Duodenal mucosa (tissue), 2 donors: ENCODE measurements around the gene CYSRT1.

Source experiments
- H3K27ac ChIP-seq: one replicate; pipeline ENCODE4 v1.7.0; 2013; ENCODE audit warnings: low read depth, low read length
- H3K27me3 ChIP-seq, 2 donors: one replicate each; pipeline ENCODE4 v1.7.0; 2013; ENCODE audit warnings: low read length in 2 of 2, control low read depth in 1 of 2; ENCODE audit not compliant: insufficient read depth in 2 of 2, control insufficient read depth in 1 of 2
- H3K36me3 ChIP-seq, 2 donors: one replicate each; pipeline ENCODE4 v1.7.0; 2013; ENCODE audit warnings: low read length in 2 of 2, control low read depth in 1 of 2; ENCODE audit not compliant: insufficient read depth in 2 of 2, control insufficient read depth in 1 of 2
- H3K4me1 ChIP-seq, 2 donors: one replicate each; pipeline ENCODE4 v1.7.0; 2013; ENCODE audit warnings: low read length in 2 of 2, control low read depth in 1 of 2; ENCODE audit not compliant: insufficient read depth in 2 of 2, control insufficient read depth in 1 of 2
- H3K4me3 ChIP-seq, 2 donors: one replicate each; pipeline ENCODE4 v1.7.0; 2013; ENCODE audit warnings: low read length in 2 of 2, low read depth in 1 of 2
- H3K9ac ChIP-seq, 2 donors: one replicate each; pipeline ENCODE4 v1.7.0; 2013; ENCODE audit warnings: low read length in 2 of 2, low read depth in 1 of 2
- H3K9me3 ChIP-seq, 2 donors: one replicate each; pipeline ENCODE4 v1.7.0; 2013; ENCODE audit warnings: low read length in 2 of 2, control low read depth in 1 of 2; ENCODE audit not compliant: control insufficient read depth in 1 of 2

CYSRT1 gene

DNA sequence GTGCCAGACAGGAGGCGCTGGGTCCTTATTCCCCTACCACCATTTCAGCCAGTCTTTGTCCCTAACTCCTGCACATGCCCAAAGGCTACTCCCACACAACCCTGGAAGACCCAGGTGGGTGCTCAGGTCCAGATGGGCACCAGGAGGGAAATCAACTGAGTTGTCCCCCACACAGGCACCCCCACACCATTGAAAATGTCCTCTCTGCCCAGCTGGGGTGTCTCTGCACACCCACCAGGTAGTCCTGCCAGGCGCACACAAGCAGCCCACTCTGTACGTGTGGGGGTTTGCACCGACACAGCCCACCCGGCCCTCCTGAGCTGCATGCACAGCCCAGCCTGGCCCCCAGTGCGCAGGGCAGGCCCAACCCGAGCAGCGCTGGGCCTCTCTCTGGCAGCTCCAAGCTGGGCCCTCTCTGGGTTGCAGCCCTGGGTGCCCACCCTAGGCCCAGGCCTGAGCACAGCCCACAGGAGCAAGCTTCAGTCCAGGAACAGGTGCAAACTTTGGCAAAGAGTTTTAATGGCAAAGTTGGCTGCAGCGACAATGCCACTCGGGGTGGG, 5.1 kb upstream of the CYSRT1 start:
- peaks cover 13 to 52% of the 10 kb centered on the region in 2 donors for H3K4me1 ChIP-seq
- no peak overlapping the region for H3K9ac ChIP-seq
- peaks cover 0 to 8% of the 10 kb centered on the region in 2 donors for H3K36me3 ChIP-seq
- H3K4me3 ChIP-seq: no peak overlapping the region
- no peak overlapping the region for H3K27ac ChIP-seq
- no peaks in the 10 kb centered on the region for H3K9me3 ChIP-seq
- no peaks in the 10 kb centered on the region for H3K27me3 ChIP-seq

DNA sequence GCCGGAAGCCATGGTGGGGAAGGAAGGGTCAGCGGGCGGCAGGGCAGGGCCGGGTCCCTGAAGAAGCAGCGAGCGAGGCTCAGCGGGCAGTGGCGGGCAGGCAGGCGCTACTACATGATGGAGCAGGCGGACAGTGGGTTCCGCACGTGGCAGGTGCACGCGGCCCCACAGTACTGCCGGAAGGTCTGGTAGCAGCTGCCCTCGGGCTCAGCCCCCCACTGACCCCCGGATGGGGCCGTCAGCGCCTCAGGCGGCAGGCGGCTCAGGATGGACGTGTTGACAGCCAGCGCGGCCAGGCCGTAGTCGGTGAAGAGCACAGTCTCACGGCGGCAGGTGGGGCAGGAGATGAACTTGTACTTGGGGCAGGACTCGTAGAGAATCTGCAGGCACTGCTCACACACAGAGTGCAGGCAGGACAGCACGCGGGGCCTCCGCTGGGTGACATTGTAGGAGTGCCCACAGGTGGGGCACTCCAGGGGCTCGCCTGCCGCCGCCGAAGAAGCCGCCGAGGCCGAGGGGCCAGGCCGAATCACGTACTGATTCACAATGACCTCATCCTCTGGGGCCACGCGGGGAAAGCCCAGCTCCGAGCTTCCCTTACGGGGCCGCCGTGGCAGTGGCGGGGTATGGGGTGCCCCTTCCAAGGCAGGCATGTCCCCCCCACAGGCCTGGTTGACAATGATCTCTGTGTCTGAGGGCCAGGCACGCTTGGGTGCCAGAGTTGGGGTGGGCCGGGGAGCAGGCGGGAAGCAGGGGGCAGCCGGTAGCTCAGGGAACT, 4.5 kb upstream of the CYSRT1 start:
- H3K4me1 ChIP-seq: peaks cover 13 to 58% of the 10 kb centered on the region in 2 donors
- no peak overlapping the region for H3K27ac ChIP-seq
- no peak overlapping the region for H3K9ac ChIP-seq
- no peaks in the 10 kb centered on the region for H3K27me3 ChIP-seq
- no peak overlapping the region for H3K4me3 ChIP-seq
- H3K9me3 ChIP-seq: no peaks in the 10 kb centered on the region
- peaks cover 0 to 6% of the 10 kb centered on the region in 2 donors for H3K36me3 ChIP-seq

DNA sequence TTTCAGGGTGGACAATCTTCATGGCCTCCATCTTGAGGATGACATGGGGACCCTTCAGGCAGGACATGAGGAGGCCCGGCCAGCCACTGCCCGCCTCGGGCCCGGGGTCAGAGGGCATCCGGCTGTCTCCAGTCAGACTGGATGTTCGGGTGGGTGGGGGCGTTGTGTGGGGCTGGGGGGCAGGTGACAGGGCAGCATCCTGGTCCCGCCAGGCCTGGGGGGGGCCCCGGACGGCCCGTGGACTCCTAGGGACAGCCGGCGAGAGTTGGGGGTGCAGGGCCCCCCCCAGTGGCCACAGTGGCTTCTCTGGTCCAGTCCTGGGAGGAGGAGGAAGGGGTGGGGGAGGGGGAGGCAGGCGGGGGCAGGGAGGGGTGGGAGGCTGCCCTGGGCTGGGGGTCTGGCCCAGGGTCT, 3.9 kb upstream of the CYSRT1 start:
- Histone ChIP-seq H3K27me3 (no peaks in the 10 kb centered on the region), H3K9me3 (no peaks in the 10 kb centered on the region), H3K4me1 (peaks cover 13 to 58% of the 10 kb centered on the region in 2 donors), H3K9ac (no peak overlapping the region), H3K36me3 (peaks cover 0 to 2% of the 10 kb centered on the region in 2 donors), H3K27ac (no peak overlapping the region), H3K4me3 (no peak overlapping the region)

DNA sequence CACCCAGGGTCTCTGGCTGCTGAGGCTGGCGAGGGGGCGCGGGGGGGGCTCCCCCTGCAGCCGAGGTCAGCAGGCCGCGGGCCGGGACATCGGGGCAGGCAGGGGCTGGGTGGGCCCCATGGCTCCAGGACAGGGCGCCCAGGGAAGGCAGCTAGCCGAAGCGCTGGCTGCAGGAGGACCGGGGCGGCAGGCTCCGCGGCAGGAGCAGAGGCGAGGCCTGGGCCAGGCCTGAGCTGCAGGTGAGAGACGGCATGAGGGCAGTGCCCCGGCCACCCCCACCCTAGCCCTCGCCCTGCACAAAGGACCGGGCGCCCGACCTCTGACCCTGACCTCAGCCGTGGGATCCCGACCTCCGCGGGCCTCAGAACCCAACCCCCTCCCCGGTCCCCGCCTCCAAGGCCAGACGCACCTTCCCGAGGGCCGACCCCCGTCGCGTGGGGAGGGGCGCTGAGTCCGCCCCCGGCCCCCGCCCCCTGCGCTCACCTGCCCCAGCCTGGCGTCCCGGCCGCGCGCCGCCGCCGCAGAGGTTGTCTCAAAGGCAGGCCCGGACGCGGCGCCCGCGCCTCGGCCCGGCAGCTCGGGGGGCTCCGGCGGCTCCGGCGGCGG, 3.4 kb upstream of the CYSRT1 start:
- Histone ChIP-seq H3K4me1 (peaks cover 13 to 57% of the 10 kb centered on the region in 2 donors), H3K9ac (no peak overlapping the region), H3K4me3 (peak overlapping the region in 1 of 2 donors; percentile 36)

DNA sequence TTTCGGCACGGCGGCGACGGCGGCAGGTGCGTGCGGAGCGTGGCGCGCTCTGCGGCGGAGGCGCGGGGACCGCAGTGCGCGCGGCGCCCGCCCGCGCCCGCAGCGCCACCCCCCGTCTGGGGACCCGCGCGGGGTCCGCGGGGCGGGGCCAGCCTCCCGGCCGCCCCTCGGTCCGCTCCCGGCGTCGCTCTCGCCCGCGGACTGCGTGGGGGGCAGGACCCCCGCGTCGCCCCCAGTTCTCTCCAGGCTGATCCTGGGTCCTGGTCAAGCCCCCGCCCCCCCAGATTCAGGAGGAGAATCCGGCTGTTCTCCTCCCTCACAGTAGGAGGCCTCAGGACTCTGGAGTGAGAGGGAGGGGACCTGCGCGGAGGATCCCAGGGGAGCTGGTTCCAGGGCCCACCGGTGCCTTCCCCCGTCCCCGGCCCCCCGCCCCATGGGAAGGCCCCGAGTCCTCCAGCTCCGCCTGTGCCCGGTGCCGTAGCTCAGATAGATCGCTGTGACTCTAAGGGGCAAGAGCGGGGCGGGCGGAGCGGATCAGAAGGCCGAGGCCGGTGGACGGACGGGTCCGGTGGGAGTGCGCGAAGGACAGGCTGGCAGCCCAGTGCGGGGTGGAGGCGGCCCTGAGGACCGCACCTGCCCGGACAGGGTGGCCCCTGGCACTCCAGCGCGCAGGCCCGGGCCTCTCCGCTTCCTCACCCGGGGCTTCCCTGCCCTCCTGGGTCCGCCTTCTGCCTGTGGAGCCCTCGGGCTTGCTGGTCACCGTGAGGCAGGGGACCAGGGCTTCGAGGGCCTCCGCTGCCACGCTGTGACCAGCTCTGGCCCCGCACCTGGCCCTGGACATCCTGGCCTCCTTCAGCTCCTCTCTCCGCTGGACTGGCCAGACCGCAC, 2.5 kb upstream of the CYSRT1 start, which contains the start of gene RNF208:
Gene RNF208, minus strand, starts transcription at position 51 of the 888 bp plus-strand sequence. CDS start 1,028 bp downstream, outside the sequence.
- H3K4me1 ChIP-seq: peaks cover 18 to 54% of the 10 kb centered on the region in 2 donors
- H3K27ac ChIP-seq: peak within 1 kb of the TSS; percentile 85
- no peaks in the 10 kb centered on the region for H3K36me3 ChIP-seq
- H3K4me3 ChIP-seq: peak within 1 kb of the TSS; percentile 74 to 80
- H3K27me3 ChIP-seq: no peaks in the 10 kb centered on the region
- H3K9ac ChIP-seq: peak within 1 kb of the TSS; percentile 66 to 86
- H3K9me3 ChIP-seq: no peaks in the 10 kb centered on the region

More for the DNA sequence above, 3.4 kb upstream of the CYSRT1 start:
- Histone ChIP-seq H3K27me3 (no peaks in the 10 kb centered on the region), H3K36me3 (no peaks in the 10 kb centered on the region), H3K27ac (no peak overlapping the region), H3K9me3 (no peaks in the 10 kb centered on the region)

DNA sequence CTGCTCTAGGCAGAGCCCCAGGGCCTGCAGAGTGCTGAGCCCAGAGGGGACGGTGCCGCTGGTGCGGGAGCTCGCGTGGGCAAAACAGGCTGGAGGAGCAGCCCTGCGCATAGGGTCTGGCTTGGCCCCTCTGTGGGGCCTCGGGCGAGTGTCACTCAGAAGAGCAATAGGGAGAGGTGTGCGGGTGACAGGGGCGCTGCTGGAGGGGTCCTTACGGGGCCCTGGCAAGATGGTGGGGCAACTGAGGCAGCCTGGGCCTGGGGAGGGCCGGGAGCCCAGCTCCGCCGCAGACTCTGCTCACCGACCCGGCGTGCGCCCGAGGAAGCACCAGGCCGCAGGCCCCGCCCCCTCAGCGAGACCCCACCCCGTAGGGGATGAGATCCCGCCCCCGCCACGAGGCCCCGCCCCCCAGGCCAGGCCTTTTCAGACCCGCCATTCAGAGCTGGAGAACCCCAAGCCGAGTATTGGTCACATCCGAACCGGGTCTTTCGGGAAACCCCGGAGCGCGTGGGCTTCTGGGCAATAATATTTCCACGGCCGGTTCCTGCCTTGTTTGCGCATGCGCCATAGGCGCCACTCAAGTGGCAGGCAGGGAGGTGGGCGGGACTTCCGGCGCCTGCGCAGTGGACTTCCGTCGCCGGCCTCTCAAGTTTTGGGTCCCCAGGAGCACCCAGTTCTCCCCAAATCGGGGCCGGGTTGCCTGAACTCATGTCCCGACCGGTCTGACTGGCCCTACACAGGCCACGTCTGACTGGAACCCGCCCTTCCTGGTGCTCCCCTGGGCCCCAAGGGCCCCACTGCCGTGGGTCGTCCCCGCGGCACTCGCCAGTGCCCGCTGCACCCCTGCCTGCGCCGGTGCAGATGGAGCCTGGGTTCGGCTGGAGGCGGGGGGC, 1.6 kb upstream of the CYSRT1 start:
- Histone ChIP-seq H3K9me3 (no peaks in the 10 kb centered on the region), H3K27ac (peak overlapping the region; percentile 85), H3K4me1 (peaks cover 20 to 48% of the 10 kb centered on the region in 2 donors), H3K4me3 (peak overlapping the region; percentile 80 to 86), H3K36me3 (no peaks in the 10 kb centered on the region), H3K9ac (peak overlapping the region; percentile 91 to 92), H3K27me3 (peaks cover 0 to under 1% of the 10 kb centered on the region in 2 donors)

DNA sequence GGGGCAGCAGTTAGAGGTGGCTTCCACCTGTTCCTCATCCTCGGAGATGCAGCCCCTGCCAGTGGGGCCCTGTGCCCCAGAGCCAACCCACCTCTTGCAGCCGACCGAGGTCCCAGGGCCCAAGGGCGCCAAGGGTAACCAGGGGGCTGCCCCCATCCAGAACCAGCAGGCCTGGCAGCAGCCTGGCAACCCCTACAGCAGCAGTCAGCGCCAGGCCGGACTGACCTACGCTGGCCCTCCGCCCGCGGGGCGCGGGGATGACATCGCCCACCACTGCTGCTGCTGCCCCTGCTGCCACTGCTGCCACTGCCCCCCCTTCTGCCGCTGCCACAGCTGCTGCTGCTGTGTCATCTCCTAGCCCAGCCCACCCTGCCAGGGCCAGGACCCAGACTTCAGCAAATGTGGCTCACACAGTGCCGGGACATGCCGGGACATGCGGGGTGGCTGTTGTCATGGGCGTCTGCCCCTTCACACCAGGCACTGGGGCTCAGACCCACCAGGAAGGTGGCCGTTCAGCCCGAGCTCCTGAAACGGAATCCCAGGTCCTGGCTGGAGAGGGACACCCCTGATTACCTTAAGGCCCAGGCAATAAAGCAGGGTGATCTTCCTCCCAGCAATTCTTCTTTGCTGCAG, 841 bp downstream of the CYSRT1 start:
- H3K4me1 ChIP-seq: peaks cover 27 to 51% of the 10 kb centered on the region in 2 donors
- peaks cover 4 to 12% of the 10 kb centered on the region in 2 donors for H3K27me3 ChIP-seq
- H3K9me3 ChIP-seq: no peaks in the 10 kb centered on the region
- no peak overlapping the region for H3K9ac ChIP-seq
- H3K27ac ChIP-seq: no peak overlapping the region
- no peaks in the 10 kb centered on the region for H3K36me3 ChIP-seq
- no peak overlapping the region for H3K4me3 ChIP-seq

DNA sequence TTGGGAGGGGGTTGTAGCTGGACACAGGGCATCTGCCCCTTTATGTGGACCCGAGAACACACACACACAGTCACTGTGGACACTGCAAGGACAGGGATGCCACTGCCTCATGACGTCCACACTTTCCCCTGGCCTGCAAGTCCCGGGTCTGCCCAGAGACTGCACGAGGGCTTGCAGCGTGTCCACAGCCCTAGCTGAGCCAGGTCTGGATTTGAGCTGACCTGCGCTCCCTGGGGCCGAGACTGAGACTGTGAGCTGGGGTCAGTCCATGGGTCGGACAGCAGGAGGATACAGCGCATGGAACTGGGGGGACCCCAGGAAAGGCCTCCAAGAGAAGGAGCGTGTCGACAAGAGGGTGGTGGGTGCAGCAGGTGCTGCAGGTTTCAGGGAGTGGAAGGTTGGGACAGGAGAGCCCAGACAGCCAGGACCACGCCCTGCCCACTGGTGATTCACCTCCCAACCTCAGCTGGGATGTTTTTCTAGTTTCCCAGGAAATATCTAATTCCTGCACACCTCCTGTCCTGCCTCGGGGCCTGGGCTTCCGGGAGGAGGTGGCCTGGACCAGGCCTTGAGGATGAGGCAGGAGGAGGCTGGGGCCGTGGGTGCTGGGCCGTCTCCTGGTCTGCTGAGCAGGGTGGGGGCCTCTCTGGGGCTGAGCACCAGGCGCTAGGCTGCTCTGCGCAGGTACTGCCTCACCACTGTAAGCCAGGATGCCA, 1.5 kb downstream of the CYSRT1 start:
- Histone ChIP-seq H3K27ac (no peak overlapping the region), H3K36me3 (no peaks in the 10 kb centered on the region), H3K4me1 (peaks cover 34 to 58% of the 10 kb centered on the region in 2 donors), H3K9me3 (no peaks in the 10 kb centered on the region), H3K27me3 (peaks cover 4 to 12% of the 10 kb centered on the region in 2 donors), H3K4me3 (no peak overlapping the region), H3K9ac (no peak overlapping the region)
